HepG2 (cell line): ENCODE results near the gene DDRGK1. TPM values are rescaled to one million over a fixed set of nuclear protein-coding genes. Genes with fewer than 3 reads are reported as not detected.

Experiments used
- MATR3 ChIP-seq: sonication (generic); formaldehyde crosslinking; IDR thresholded peaks from 2 replicates; pipeline ENCODE4 v1.4.0; 2020; ENCODE audit warnings: missing genetic modification reagents
- NR2F6 ChIP-seq, 2 experiments: IDR thresholded peaks; 2 replicates each; pipeline ENCODE4 v1.6.1; 2016; ENCODE audit warnings: antibody characterized with exemption in 1 of 2, mild to moderate bottlenecking in 1 of 2
- POLR2G ChIP-seq: fragments of 200-400 bp; formaldehyde crosslinking; IDR thresholded peaks from 2 replicates; pipeline ENCODE4 v1.6.1; 2018; ENCODE audit warnings: mild to moderate bottlenecking, low read depth, low read length, moderate library complexity
- PPARG ChIP-seq: conservative IDR thresholded peaks from 2 replicates; pipeline ENCODE4 v1.6.1; 2016; ENCODE audit warnings: missing biosample characterization, missing genetic modification reagents
- TBL1XR1 ChIP-seq: fragments of 150-350 bp; IDR thresholded peaks from 2 replicates; pipeline ENCODE4 v1.6.1; 2014; ENCODE audit warnings: borderline replicate concordance, low read length; ENCODE audit not compliant: partially characterized antibody
- ZNF251 ChIP-seq: sonication (generic); formaldehyde crosslinking; IDR thresholded peaks from 2 replicates; pipeline ENCODE4 v1.9.0; 2021; ENCODE audit warnings: mild to moderate bottlenecking, missing genetic modification reagents
- ZNF367 ChIP-seq: sonication (generic); formaldehyde crosslinking; IDR thresholded peaks from 2 replicates; pipeline ENCODE4 v1.4.0; 2020; ENCODE audit warnings: missing genetic modification reagents, borderline replicate concordance
- ZNF44 ChIP-seq: sonication (generic); formaldehyde crosslinking; IDR thresholded peaks from 2 replicates; pipeline ENCODE4 v1.5.1; 2020; ENCODE audit warnings: mild to moderate bottlenecking, missing genetic modification reagents
- ZNF484 ChIP-seq: sonication (generic); formaldehyde crosslinking; IDR thresholded peaks from 2 replicates; pipeline ENCODE4 v1.5.1; 2020; ENCODE audit warnings: mild to moderate bottlenecking, low read depth, missing genetic modification reagents, borderline replicate concordance
- ZNF619 ChIP-seq: sonication (generic); formaldehyde crosslinking; IDR thresholded peaks from 2 replicates; pipeline ENCODE4 v1.4.0; 2020; ENCODE audit warnings: mild to moderate bottlenecking, missing genetic modification reagents
- ZSCAN21 ChIP-seq: sonication (generic); formaldehyde crosslinking; IDR thresholded peaks from 2 replicates; pipeline ENCODE4 v1.8.0; 2022; ENCODE audit warnings: mild to moderate bottlenecking, missing genetic modification reagents, moderate library complexity, borderline replicate concordance
- polyA plus RNA-seq, 8 experiments: library from polyadenylated mRNA; depleted of rRNA in 3 of 8; stranded (reverse) in 7 of 8; unstranded in 1 of 8; fragments of >200 nt; fragmentation: Illumina TruSeq in 4 of 8; extraction: Trizol in 4 of 8; gene quantifications; 2 replicates each; pipeline versions ENCODE4 v1.2.1 to v1.2.3, GENCODE V29; 2011 to 2016; ENCODE audit warnings: low read depth in 4 of 8, missing spikeins in 1 of 8, mixed read lengths in 1 of 8; ENCODE audit not compliant: insufficient read depth in 1 of 8
- total RNA-seq, 5 experiments: library from RNA; depleted of rRNA; stranded (reverse); fragments of >200 nt; fragmentation: Illumina TruSeq; extraction: Trizol; gene quantifications; 2 replicates each; pipeline ENCODE4 v1.2.3, GENCODE V29; 2016; ENCODE audit warnings: low read depth in 1 of 5
- TF ChIP-seq, protein P1 (sequence below): sonication (generic); formaldehyde crosslinking; IDR thresholded peaks from 2 replicates; pipeline ENCODE4 v1.4.0; 2020; ENCODE audit warnings: missing genetic modification reagents
- TF ChIP-seq, protein P2 (sequence below): sonication (generic); formaldehyde crosslinking; IDR thresholded peaks from 2 replicates; pipeline ENCODE4 v1.8.1; 2023; ENCODE audit warnings: missing genetic modification reagents, mild to moderate bottlenecking, borderline replicate concordance
- TF ChIP-seq, protein P3 (sequence below), 2 experiments: sonication (generic) in 1 of 2; formaldehyde crosslinking in 1 of 2; IDR thresholded peaks; 2 replicates each; pipeline versions ENCODE4 v1.6.1 to v1.9.0; 2014 to 2022; ENCODE audit warnings: antibody characterized with exemption in 1 of 2, borderline replicate concordance in 1 of 2, inconsistent platforms in 1 of 2, low read depth in 1 of 2, missing genetic modification reagents in 1 of 2

Gene DDRGK1
- total and polyA plus RNA-seq, 2 of the 13 experiments (the other 11 are each of a cell fraction or from before 2014, with no cell fraction given): 96.7 to 149 TPM

DNA sequence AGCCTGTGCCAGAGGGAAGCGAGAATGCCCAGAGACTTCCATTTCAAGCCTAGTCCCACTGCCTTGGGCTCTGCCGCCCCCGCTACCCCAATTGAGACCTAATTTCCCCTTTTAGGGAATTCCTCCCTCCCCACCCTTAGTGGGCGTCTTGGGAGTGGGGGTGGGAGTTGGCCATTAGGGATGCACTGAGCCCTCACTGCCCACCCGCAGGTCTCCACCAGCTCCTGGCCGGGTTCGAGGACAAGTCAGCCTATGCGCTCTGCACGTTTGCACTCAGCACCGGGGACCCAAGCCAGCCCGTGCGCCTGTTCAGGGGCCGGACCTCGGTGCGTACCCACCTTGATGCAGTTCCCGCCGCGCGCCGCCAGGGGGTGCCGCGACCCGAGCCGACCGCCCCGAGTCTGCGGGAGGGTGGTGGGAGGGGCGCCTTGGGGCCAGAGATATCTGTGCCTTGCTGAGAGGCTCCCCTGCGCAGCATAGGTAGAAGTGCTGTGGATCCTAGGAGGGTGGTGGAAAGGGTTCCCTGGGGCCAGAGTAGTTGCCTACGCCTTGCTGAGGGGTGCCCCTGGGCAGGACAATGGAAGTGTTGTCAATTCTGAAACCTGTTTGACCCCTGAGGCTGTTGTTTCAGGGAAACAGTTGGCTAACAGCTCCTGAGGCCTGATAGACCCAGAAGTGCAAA is 14.0 kb upstream of the DDRGK1 start (continued):
- TF ChIP-seq NR2F6 (IDR thresholded peaks at IDR 0.05) (peak; percentile 75), NR2F6 (CRISPR knock-in tag; IDR thresholded peaks at IDR 0.05) (peak; percentile 91), ZNF619 (CRISPR knock-in tag) (peak; percentile 98), TBL1XR1 (peak; percentile 57), ZNF484 (no peak), POLR2G (peak; percentile 68; the same call in 1 of the 2 replicates), ZNF44 (CRISPR knock-in tag) (peak; percentile 44; the same call in 1 of the 2 replicates), PPARG (CRISPR knock-in tag) (peak; percentile 77), MATR3 (CRISPR knock-in tag) (no peak), ZSCAN21 (CRISPR knock-in tag) (peak; percentile 51; the same call in 1 of the 2 replicates), ZNF251 (CRISPR knock-in tag) (no peak), ZNF367 (no peak)
- TF ChIP-seq, protein P1, sequence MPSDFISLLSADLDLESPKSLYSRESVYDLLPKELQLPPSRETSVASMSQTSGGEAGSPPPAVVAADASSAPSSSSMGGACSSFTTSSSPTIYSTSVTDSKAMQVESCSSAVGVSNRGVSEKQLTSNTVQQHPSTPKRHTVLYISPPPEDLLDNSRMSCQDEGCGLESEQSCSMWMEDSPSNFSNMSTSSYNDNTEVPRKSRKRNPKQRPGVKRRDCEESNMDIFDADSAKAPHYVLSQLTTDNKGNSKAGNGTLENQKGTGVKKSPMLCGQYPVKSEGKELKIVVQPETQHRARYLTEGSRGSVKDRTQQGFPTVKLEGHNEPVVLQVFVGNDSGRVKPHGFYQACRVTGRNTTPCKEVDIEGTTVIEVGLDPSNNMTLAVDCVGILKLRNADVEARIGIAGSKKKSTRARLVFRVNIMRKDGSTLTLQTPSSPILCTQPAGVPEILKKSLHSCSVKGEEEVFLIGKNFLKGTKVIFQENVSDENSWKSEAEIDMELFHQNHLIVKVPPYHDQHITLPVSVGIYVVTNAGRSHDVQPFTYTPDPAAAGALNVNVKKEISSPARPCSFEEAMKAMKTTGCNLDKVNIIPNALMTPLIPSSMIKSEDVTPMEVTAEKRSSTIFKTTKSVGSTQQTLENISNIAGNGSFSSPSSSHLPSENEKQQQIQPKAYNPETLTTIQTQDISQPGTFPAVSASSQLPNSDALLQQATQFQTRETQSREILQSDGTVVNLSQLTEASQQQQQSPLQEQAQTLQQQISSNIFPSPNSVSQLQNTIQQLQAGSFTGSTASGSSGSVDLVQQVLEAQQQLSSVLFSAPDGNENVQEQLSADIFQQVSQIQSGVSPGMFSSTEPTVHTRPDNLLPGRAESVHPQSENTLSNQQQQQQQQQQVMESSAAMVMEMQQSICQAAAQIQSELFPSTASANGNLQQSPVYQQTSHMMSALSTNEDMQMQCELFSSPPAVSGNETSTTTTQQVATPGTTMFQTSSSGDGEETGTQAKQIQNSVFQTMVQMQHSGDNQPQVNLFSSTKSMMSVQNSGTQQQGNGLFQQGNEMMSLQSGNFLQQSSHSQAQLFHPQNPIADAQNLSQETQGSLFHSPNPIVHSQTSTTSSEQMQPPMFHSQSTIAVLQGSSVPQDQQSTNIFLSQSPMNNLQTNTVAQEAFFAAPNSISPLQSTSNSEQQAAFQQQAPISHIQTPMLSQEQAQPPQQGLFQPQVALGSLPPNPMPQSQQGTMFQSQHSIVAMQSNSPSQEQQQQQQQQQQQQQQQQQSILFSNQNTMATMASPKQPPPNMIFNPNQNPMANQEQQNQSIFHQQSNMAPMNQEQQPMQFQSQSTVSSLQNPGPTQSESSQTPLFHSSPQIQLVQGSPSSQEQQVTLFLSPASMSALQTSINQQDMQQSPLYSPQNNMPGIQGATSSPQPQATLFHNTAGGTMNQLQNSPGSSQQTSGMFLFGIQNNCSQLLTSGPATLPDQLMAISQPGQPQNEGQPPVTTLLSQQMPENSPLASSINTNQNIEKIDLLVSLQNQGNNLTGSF (CRISPR knock-in tag): 0 out of 2 replicates have a peak, but pooled peaks have one; percentile 45
- TF ChIP-seq, protein P2, sequence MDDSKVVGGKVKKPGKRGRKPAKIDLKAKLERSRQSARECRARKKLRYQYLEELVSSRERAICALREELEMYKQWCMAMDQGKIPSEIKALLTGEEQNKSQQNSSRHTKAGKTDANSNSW (CRISPR knock-in tag): 0 out of 2 replicates have a peak, but pooled peaks have one; percentile 30
- TF ChIP-seq, protein P3, sequence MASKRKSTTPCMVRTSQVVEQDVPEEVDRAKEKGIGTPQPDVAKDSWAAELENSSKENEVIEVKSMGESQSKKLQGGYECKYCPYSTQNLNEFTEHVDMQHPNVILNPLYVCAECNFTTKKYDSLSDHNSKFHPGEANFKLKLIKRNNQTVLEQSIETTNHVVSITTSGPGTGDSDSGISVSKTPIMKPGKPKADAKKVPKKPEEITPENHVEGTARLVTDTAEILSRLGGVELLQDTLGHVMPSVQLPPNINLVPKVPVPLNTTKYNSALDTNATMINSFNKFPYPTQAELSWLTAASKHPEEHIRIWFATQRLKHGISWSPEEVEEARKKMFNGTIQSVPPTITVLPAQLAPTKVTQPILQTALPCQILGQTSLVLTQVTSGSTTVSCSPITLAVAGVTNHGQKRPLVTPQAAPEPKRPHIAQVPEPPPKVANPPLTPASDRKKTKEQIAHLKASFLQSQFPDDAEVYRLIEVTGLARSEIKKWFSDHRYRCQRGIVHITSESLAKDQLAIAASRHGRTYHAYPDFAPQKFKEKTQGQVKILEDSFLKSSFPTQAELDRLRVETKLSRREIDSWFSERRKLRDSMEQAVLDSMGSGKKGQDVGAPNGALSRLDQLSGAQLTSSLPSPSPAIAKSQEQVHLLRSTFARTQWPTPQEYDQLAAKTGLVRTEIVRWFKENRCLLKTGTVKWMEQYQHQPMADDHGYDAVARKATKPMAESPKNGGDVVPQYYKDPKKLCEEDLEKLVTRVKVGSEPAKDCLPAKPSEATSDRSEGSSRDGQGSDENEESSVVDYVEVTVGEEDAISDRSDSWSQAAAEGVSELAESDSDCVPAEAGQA (IDR thresholded peaks at IDR 0.05; ENCODE audit: low read depth): 0 out of 2 replicates have a peak, but pooled peaks have one; percentile 39
- TF ChIP-seq, protein P3 (CRISPR knock-in tag; IDR thresholded peaks at IDR 0.05; ENCODE audit: borderline replicate concordance): no peak
